ENCODE data around the gene LAMB2. TPM values are rescaled to one million over a fixed set of nuclear protein-coding genes. Genes with fewer than 3 reads are reported as not detected.
A peak's percentile ranks its signal among the peaks of the same experiment; 100 is the strongest.

LAMB2 gene
- total RNA-seq, 1 donor from 2014 or later = 410 TPM

DNA sequence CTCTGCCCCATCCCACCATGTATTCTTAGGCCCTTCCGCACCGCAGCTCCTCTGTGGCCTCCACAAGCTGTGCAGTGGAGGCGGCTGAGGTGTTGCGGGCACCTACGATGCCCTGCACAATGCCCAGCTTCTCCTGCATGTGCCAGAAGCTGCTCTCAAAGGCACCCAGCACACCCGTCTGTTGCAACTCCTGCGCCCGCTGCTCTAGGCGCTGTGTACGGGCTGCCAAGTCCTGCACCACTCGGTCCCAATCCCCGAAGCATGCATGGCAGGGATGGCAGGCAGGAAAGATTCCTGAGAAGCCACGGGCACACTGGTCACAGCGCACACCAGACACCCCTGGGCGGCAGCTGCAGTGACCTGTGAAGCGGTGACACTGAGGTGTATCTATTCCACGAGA lies 9.2 kb downstream of the LAMB2 start:
- TF ChIP-seq, protein P1, sequence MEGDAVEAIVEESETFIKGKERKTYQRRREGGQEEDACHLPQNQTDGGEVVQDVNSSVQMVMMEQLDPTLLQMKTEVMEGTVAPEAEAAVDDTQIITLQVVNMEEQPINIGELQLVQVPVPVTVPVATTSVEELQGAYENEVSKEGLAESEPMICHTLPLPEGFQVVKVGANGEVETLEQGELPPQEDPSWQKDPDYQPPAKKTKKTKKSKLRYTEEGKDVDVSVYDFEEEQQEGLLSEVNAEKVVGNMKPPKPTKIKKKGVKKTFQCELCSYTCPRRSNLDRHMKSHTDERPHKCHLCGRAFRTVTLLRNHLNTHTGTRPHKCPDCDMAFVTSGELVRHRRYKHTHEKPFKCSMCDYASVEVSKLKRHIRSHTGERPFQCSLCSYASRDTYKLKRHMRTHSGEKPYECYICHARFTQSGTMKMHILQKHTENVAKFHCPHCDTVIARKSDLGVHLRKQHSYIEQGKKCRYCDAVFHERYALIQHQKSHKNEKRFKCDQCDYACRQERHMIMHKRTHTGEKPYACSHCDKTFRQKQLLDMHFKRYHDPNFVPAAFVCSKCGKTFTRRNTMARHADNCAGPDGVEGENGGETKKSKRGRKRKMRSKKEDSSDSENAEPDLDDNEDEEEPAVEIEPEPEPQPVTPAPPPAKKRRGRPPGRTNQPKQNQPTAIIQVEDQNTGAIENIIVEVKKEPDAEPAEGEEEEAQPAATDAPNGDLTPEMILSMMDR (IDR thresholded peaks at IDR 0.05) = no peak

DNA sequence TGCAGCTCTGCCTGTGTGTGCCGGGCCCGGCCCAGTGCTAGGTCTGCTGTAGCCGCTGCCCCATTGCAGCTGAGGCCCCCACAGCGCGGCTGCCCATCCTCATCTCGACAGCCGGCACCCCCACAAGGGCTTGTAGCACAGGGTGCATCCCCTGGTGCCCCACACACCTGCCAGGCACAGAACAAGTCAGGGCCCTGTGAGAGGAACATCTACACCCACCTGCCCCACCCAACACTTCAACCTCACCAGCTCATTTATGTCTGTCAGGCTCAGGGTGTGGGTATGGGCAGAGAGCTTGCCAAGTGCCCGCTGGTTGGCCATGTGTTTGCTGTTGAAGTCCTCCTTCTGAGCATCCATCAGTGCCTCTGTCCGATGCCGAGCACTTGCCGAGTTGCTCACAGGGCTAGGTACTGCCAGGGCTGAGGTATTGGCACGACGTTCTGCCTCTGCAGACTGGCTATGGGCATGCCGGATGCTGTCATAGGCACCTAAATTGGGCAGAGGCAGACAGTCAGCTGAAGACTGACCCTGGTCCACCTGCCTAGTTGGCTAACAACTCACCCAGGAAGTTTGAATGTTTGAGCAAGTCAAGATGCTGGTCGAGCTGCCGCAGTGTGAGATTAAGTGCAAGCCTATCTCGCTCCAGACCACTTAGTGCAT lies 9.8 kb downstream of the LAMB2 start:
- intact Hi-C loops (cut with DNase I) = no loop called here
- no peak overlapping the region for H3K4me3 ChIP-seq
- no peaks in the 10 kb centered on the region for H3K9me3 ChIP-seq
- H3K4me1 ChIP-seq = peaks cover 20% of the 10 kb centered on the region
- no peaks in the 10 kb centered on the region for H3K27me3 ChIP-seq (ENCODE audit: low read depth)
- TF ChIP-seq, protein P1 (IDR thresholded peaks at IDR 0.05) = no peak
- no peak for ATAC-seq
- no peak overlapping the region for H3K27ac ChIP-seq
- no peak for DNase-seq
- H3K36me3 ChIP-seq = peaks cover 83% of the 10 kb centered on the region

More for the DNA sequence above, 9.2 kb downstream of the LAMB2 start:
- Histone ChIP-seq H3K4me1 (peaks cover 16% of the 10 kb centered on the region), H3K36me3 (peaks cover 83% of the 10 kb centered on the region), H3K27ac (no peak overlapping the region), H3K9me3 (no peaks in the 10 kb centered on the region), H3K4me3 (no peak overlapping the region), H3K27me3 (ENCODE audit: low read depth) (no peaks in the 10 kb centered on the region)
- ATAC-seq = no peak
- DNase-seq = no peak
- intact Hi-C loops (cut with DNase I) = no loop called here

DNA sequence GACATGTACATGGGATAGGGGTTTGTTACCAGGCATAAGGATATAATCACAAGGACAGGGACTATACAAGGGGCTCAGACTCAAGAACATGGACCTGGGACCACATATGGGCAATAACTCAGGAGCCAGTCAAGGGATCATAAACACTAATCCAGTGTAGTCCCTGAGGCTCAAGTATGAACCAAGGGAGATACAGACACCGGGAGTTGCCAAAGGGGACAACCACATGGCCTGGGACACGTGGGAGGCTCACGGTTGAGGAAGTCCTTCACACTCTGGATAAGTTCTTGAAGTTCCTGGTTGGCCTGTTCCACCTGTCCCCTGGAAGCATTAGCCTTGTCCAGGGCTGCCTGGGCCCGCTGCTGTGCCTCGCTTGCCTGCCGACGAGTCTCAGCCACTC lies 10.4 kb downstream of the LAMB2 start:
- DNase-seq (no peak), ATAC-seq (no peak)
- H3K9me3 ChIP-seq = no peaks in the 10 kb centered on the region
- no peak overlapping the region for H3K4me3 ChIP-seq
- peaks cover 20% of the 10 kb centered on the region for H3K4me1 ChIP-seq
- intact Hi-C loops (cut with DNase I) = no loop called here
- TF ChIP-seq, protein P1 (IDR thresholded peaks at IDR 0.05) = no peak
- H3K27me3 ChIP-seq (ENCODE audit: low read depth) = no peaks in the 10 kb centered on the region
- H3K36me3 ChIP-seq = peaks cover 83% of the 10 kb centered on the region
- H3K27ac ChIP-seq = no peak overlapping the region

DNA sequence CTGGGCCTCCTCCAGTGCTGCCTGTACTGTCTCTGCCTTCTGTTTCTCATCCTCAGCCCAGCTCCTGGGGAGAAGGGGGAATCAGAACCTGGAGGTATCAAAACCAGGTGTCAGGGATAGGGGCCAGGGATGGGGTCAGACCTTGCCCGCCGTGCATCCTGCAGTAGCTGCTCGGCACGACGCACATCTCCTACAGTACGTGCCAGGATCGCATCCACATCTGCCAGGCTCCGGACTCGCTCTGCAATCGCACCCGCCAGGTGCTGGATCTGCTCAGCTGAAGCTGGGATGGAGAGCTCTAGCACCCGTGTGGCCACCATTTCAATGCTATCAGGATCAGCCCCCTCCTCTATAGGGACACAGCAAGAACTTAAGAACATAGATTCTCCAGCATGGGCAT lies 10.8 kb downstream of the LAMB2 start:
- DNase-seq (no peak), ATAC-seq (no peak)
- intact Hi-C loops (cut with DNase I) = no loop called here
- Histone ChIP-seq H3K9me3 (no peaks in the 10 kb centered on the region), H3K27ac (peak overlapping the region; percentile 97), H3K4me1 (peaks cover 20% of the 10 kb centered on the region), H3K27me3 (ENCODE audit: low read depth) (no peaks in the 10 kb centered on the region), H3K4me3 (no peak overlapping the region), H3K36me3 (peaks cover 84% of the 10 kb centered on the region)
- TF ChIP-seq, protein P1 (IDR thresholded peaks at IDR 0.05) = no peak

DNA sequence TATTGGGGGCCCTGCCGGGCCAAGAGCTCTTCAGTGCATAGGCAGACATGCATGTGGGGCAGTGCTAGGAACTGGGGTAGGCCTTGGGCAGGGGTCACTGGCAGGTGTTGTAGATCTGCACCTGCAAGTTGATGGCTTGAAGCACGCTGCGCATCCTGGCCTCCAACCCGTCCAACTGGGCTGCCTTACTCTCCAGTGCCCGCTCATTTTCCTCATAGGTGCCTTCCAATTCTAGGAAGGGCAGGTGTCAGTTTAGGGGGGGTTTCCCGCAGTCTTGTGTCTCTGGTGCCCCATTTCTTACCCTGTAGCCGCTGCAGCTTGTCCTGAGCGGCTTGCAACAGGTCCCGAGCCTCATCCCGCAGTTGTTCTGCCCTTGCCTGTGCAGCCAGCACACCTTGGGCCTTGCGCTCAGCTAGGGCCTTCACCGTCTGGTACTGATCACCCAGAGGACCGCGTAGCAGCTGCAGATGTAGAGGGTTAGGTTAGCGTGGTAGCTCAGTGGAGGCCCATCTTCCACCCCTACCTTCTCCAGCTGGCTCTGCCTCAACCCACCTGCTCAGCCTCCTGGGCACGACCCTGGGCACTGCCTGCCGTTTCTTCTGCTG lies 11.6 kb downstream of the LAMB2 start:
- DNase-seq = no peak
- intact Hi-C loops (cut with DNase I) = no loop called here
- ATAC-seq = no peak

More for the DNA sequence above, 11.6 kb downstream of the LAMB2 start:
- Histone ChIP-seq H3K4me3 (peak overlapping the region; percentile 99), H3K27ac (peak overlapping the region; percentile 97), H3K9me3 (no peaks in the 10 kb centered on the region), H3K4me1 (peaks cover 20% of the 10 kb centered on the region), H3K27me3 (ENCODE audit: low read depth) (no peaks in the 10 kb centered on the region), H3K36me3 (peaks cover 84% of the 10 kb centered on the region)
- TF ChIP-seq, protein P1 (IDR thresholded peaks at IDR 0.05) = no peak

All from lower lobe of right lung (tissue), 2 donors.